Measurements from ENCODE around the gene ADD1. TPM values are rescaled to one million over a fixed set of nuclear protein-coding genes. Genes with fewer than 3 reads are reported as not detected.

ADD1 gene
- polyA plus RNA-seq, 1 experiment, result 149 TPM

DNA sequence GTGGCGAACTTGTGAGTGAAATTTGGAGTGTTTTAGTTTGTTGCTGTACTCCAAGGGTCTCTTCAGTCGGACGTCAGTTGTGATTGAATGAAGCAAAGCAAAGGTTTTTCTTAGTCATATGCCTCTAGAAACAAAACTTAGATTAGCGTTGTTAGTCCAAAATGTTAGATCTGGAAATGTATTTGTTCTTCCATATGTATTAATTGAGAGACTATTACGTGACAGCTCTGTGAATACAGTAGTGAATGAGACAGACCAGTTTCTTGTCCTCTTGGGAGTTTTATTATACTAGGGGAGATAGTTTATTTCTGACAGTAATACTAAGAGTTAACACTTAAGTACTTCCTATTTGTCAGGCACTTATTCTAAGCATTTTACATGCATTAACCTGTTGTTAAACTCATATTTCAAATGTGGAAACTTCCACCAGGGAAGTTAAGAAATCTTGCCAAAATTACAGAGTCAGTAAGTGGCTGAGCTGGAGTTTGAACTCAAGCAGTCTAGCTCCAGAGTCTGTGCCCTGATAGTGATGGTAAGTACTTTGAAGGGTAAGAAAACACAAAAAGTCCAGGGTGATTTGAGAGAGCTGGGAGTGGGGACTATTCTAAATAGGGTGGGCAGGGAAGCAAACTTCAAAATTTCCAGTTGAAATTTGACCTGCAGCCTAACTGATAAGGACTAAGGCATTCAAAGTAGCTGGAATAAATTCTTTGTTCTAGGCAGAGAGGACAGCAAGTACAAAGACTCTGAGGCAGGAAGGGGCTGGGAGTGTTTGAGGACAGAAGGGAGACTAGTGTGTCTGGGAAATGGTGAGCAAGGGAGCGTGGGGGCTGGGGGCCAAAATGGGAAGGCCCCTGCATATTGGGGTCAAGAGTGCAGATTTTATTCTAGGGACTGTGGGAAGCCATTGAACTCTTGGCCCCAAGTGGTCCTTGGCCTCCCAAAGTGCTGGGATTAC is 17.0 kb downstream of the ADD1 start:
- DNase-seq (ENCODE audit: low read depth, low spot score), result no peak

DNA sequence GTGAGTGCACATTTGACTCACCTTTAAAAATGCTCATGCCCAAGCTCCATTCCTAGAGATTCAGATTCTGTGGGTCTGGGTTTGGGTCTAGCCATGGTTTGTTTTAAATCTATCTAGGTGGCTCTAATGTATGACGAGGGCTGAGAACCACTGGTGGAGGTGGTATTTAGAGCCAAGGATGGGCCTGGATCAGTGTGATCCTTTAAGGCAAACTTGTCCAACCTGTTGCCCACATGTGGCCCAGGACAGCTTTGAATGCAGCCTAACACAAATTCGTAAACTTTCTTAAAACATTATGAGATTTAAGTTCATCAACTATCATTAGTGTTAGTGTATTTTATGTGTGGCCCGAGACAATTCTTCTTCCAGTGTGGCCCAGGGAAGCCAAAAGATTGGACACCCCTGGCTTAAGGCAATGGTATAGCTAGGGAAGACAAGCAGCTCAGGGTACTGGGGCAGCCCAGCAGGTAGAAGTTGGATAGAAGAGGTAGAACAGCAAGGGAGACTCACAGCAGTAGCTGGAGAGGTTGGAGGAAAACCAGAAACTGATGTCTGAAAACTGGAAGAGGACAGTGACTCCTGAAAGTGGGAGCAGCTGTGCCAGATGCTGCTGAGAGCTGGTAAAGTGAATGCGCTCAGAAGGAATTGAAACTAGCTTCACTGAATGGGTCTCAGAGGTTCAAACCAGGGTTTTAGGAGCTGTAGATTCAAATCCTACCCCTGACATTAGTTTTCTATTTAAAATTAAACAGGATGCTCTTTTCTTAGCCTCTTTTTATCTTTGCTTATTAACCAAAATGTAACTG is 18.2 kb downstream of the ADD1 start:
- POLR2A ChIA-PET, result no interaction called here
- H3K27me3 ChIP-seq (ENCODE audit: control insufficient read depth, insufficient read depth, low read length), result no peaks in the 10 kb centered on the region
- CTCF ChIA-PET, result interaction anchor here (1.4 kb wide), 1 partner anchor 10 kb away, joined by 5 read pairs; no protein-coding TSS in a partner anchor
- DNase-seq (ENCODE audit: low read depth, low spot score), result no peak
- no peak overlapping the region for H3K4me3 ChIP-seq (ENCODE audit: low read depth, low read length)
- TF ChIP-seq, protein P1, sequence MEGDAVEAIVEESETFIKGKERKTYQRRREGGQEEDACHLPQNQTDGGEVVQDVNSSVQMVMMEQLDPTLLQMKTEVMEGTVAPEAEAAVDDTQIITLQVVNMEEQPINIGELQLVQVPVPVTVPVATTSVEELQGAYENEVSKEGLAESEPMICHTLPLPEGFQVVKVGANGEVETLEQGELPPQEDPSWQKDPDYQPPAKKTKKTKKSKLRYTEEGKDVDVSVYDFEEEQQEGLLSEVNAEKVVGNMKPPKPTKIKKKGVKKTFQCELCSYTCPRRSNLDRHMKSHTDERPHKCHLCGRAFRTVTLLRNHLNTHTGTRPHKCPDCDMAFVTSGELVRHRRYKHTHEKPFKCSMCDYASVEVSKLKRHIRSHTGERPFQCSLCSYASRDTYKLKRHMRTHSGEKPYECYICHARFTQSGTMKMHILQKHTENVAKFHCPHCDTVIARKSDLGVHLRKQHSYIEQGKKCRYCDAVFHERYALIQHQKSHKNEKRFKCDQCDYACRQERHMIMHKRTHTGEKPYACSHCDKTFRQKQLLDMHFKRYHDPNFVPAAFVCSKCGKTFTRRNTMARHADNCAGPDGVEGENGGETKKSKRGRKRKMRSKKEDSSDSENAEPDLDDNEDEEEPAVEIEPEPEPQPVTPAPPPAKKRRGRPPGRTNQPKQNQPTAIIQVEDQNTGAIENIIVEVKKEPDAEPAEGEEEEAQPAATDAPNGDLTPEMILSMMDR (IDR thresholded peaks at IDR 0.05; ENCODE audit: low read depth, low read length), result no peak
- no peaks in the 10 kb centered on the region for H3K9me3 ChIP-seq (ENCODE audit: control insufficient read depth, insufficient read depth, low read length)
- no peak overlapping the region for H3K27ac ChIP-seq (ENCODE audit: low read depth, low read length)

More for the DNA sequence above, 17.0 kb downstream of the ADD1 start:
- Histone ChIP-seq H3K4me3 (ENCODE audit: low read depth, low read length) (no peak overlapping the region), H3K27ac (ENCODE audit: low read depth, low read length) (no peak overlapping the region), H3K27me3 (ENCODE audit: control insufficient read depth, insufficient read depth, low read length) (no peaks in the 10 kb centered on the region), H3K9me3 (ENCODE audit: control insufficient read depth, insufficient read depth, low read length) (no peaks in the 10 kb centered on the region)
- POLR2A ChIA-PET, result no interaction called here
- CTCF ChIA-PET, result interaction anchor here (1.4 kb wide), 1 partner anchor 11 kb away, joined by 5 read pairs; no protein-coding TSS in a partner anchor
- TF ChIP-seq, protein P1 (IDR thresholded peaks at IDR 0.05; ENCODE audit: low read depth, low read length), result no peak

DNA sequence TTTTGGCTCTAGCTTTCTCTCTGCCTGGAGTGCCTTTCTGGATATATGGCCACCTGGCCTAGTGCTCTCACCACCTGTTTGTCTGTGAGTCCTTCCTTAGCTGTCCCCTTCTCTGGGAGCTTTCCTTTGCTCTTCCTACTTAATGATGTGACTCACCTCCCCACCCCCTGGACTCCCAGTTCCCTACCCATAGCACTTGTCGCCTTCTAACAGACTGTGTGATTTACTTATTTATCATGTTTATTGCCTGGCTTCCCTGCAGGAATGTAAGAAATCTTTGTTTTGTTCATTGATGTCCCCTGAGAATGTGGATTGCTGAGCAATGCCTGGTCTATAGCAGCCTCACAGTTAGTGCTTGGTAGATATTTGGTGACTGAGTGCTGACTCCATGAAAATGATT is 18.9 kb downstream of the ADD1 start:
- no peak overlapping the region for H3K4me3 ChIP-seq (ENCODE audit: low read depth, low read length)

DNA sequence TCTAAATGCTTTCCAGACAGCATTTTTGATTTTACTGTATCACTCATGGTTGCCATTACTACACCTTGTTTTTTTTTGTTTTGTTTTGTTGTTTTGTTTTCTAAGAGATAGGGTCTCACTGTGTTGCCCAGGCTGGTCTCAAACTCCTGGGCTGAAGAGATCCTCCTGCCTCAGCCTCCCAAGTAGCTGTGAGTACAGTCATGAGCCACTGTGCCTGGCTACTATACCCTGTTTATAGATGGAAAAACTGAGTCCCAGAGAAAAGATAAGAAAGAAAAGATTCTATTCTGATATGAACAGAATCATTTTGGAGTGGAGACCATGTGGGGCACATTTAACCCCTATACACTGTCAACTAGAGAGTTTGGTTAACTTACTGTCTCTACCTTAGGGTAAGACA is 20.0 kb downstream of the ADD1 start:
- Histone ChIP-seq H3K4me3 (ENCODE audit: low read depth, low read length) (no peak overlapping the region), H3K27ac (ENCODE audit: low read depth, low read length) (no peak overlapping the region), H3K9me3 (ENCODE audit: control insufficient read depth, insufficient read depth, low read length) (no peaks in the 10 kb centered on the region), H3K27me3 (ENCODE audit: control insufficient read depth, insufficient read depth, low read length) (no peaks in the 10 kb centered on the region)
- ChIA-PET POLR2A (no interaction called here), CTCF (no interaction called here)
- TF ChIP-seq, protein P1 (IDR thresholded peaks at IDR 0.05; ENCODE audit: low read depth, low read length), result no peak
- DNase-seq (ENCODE audit: low read depth, low spot score), result no peak

More for the DNA sequence above, 18.9 kb downstream of the ADD1 start:
- POLR2A ChIA-PET, result no interaction called here
- no peak for DNase-seq (ENCODE audit: low read depth, low spot score)
- Histone ChIP-seq H3K27me3 (ENCODE audit: control insufficient read depth, insufficient read depth, low read length) (no peaks in the 10 kb centered on the region), H3K9me3 (ENCODE audit: control insufficient read depth, insufficient read depth, low read length) (no peaks in the 10 kb centered on the region), H3K27ac (ENCODE audit: low read depth, low read length) (no peak overlapping the region)
- CTCF ChIA-PET, result interaction anchor here (1.4 kb wide), 1 partner anchor 9 kb away, joined by 5 read pairs; no protein-coding TSS in a partner anchor
- TF ChIP-seq, protein P1 (IDR thresholded peaks at IDR 0.05; ENCODE audit: low read depth, low read length), result no peak
